ENCODE results near the gene FBXL13. TPM values are rescaled to one million over a fixed set of nuclear protein-coding genes. Genes with fewer than 3 reads are reported as not detected.
"Not testable (repeated sequence)": the region's sequence is repeated elsewhere in the genome, so short reads cannot be mapped to it uniquely, and the experiment has no call there.

Gene FBXL13
- total RNA-seq, 1 experiment from 2014 or later: 0.35 TPM

DNA sequence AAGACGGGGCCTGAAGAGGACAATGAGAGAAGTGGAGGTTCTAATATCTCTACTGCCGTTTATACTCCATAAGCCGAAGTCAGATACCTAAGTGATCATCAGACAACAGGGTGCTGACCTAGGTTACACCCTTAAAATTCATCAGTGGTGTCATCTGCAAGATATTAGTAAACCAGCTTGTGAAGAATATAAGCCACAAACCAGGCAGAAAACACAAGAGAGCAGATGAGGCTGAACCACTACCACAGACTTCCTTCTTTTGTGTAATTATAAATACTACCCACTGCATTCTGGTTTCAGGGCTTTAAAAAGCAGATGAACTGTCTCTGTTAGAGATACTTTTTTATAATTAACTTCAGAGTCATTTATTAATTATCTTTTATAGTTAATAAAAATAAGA is 230.7 kb downstream of the FBXL13 start:
- intact Hi-C loops (cut with micrococcal nuclease): no loop called here
- ChIA-PET POLR2A (interaction anchor here (1.7 kb wide), 1 partner anchor 9 kb away, joined by 4 read pairs; no protein-coding TSS in a partner anchor), CTCF (interaction anchor here (0.7 to 1.2 kb wide), 3 partner anchors 9 to 17 kb away, joined by 3 to 4 read pairs (median 3); no protein-coding TSS in a partner anchor)
- no peak for DNase-seq (ENCODE audit: unreplicated experiment)
- Mint-ChIP-seq H3K4me3 (ENCODE audit: unreplicated experiment) (no peak overlapping the region), H3K36me3 (ENCODE audit: insufficient read depth, unreplicated experiment) (peaks cover 6% of the 10 kb centered on the region), H3K27ac (ENCODE audit: low read depth, unreplicated experiment) (peak overlapping the region; percentile 67), H3K4me1 (ENCODE audit: insufficient read depth, unreplicated experiment) (no peaks in the 10 kb centered on the region), H3K9me3 (ENCODE audit: unreplicated experiment) (no peaks in the 10 kb centered on the region), H3K27me3 (ENCODE audit: insufficient read depth, unreplicated experiment) (no peaks in the 10 kb centered on the region)
- TF ChIP-seq, protein P1, sequence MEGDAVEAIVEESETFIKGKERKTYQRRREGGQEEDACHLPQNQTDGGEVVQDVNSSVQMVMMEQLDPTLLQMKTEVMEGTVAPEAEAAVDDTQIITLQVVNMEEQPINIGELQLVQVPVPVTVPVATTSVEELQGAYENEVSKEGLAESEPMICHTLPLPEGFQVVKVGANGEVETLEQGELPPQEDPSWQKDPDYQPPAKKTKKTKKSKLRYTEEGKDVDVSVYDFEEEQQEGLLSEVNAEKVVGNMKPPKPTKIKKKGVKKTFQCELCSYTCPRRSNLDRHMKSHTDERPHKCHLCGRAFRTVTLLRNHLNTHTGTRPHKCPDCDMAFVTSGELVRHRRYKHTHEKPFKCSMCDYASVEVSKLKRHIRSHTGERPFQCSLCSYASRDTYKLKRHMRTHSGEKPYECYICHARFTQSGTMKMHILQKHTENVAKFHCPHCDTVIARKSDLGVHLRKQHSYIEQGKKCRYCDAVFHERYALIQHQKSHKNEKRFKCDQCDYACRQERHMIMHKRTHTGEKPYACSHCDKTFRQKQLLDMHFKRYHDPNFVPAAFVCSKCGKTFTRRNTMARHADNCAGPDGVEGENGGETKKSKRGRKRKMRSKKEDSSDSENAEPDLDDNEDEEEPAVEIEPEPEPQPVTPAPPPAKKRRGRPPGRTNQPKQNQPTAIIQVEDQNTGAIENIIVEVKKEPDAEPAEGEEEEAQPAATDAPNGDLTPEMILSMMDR (IDR thresholded peaks at IDR 0.05; ENCODE audit: unreplicated experiment): no peak
- BruUV-seq (replicated peaks): no TSS peak

DNA sequence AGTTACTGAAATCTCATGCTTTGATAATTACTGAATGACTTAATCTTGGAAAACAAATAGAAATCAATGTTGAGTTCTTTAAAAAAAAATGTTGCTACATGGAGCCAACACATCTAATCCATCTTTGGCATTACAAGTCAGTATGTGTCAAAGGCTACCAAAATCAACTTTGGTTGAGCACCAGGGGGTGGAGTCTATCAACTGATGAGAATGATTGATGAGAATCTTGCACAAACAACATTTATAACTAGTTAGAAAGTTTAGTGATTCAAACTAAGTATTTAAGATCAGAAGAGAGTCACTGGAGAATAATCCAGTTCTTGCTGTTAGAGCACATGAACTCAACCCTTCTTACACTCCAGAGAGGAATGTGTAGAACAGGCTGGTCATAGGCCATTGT is 232.3 kb downstream of the FBXL13 start:
- DNase-seq (ENCODE audit: unreplicated experiment): no peak
- ChIA-PET POLR2A (no interaction called here), CTCF (interaction anchor here (1.1 kb wide), 1 partner anchor 220 kb away, joined by 3 read pairs; no protein-coding TSS in a partner anchor)
- no peak overlapping the region for H3K4me3 Mint-ChIP-seq (ENCODE audit: unreplicated experiment)
- H3K27ac Mint-ChIP-seq (ENCODE audit: low read depth, unreplicated experiment): no peak overlapping the region
- H3K4me1 Mint-ChIP-seq (ENCODE audit: insufficient read depth, unreplicated experiment): no peaks in the 10 kb centered on the region
- no TSS peak for BruUV-seq (replicated peaks)
- TF ChIP-seq, protein P1 (IDR thresholded peaks at IDR 0.05; ENCODE audit: unreplicated experiment): no peak
- no peaks in the 10 kb centered on the region for H3K27me3 Mint-ChIP-seq (ENCODE audit: insufficient read depth, unreplicated experiment)
- H3K36me3 Mint-ChIP-seq (ENCODE audit: insufficient read depth, unreplicated experiment): peaks cover 11% of the 10 kb centered on the region
- H3K9me3 Mint-ChIP-seq (ENCODE audit: unreplicated experiment): no peaks in the 10 kb centered on the region
- intact Hi-C loops (cut with micrococcal nuclease): no loop called here

DNA sequence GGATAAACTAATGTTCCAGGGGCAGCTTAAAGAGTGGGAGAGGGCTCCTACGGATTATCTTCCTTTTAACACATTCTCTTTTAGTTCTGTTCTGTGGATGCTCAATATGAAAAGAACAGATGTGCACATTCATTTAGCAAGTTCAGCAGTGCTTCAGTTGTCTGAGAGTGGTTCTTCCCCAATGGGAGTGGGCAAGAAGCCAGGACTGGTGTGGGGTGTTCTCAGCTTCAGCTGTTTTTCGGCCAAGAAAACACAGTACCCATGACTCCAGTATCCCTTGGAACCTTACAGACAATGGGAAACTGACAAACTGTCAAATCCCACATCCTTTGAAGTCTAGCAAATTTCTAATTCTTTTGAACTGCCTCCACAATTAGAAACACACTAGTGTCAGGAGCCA is 233.3 kb downstream of the FBXL13 start:
- Mint-ChIP-seq H3K9me3 (ENCODE audit: unreplicated experiment) (no peaks in the 10 kb centered on the region), H3K27ac (ENCODE audit: low read depth, unreplicated experiment) (no peak overlapping the region), H3K36me3 (ENCODE audit: insufficient read depth, unreplicated experiment) (peaks cover 12% of the 10 kb centered on the region), H3K4me3 (ENCODE audit: unreplicated experiment) (no peak overlapping the region), H3K27me3 (ENCODE audit: insufficient read depth, unreplicated experiment) (no peaks in the 10 kb centered on the region), H3K4me1 (ENCODE audit: insufficient read depth, unreplicated experiment) (peaks cover 7% of the 10 kb centered on the region)
- POLR2A ChIA-PET: no interaction called here
- BruUV-seq (replicated peaks): no TSS peak
- DNase-seq (ENCODE audit: unreplicated experiment): no peak
- CTCF ChIA-PET: no interaction called here
- intact Hi-C loops (cut with micrococcal nuclease): no loop called here
- TF ChIP-seq, protein P1 (IDR thresholded peaks at IDR 0.05; ENCODE audit: unreplicated experiment): no peak

DNA sequence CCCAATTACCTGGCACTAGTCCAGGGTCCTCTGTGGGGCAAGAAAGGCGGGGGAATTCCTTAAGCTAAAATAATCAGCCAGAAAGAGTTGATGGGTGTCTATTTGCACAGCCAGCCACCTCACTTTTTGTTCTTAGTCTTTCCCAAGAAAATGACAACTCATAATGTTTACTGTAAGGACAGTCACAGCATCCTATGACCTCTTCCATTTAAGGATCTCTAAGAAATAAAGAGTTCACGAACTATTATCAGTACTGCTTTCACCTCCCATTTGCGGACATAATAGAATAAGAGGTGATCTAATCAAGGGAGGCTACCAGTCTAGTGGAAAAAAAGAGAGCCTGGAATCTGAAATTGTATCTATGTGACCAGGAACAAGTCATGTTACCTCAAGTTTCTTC is 234.2 kb downstream of the FBXL13 start:
- TF ChIP-seq, protein P1 (IDR thresholded peaks at IDR 0.05; ENCODE audit: unreplicated experiment): no peak
- Mint-ChIP-seq H3K27me3 (ENCODE audit: insufficient read depth, unreplicated experiment) (no peaks in the 10 kb centered on the region), H3K4me3 (ENCODE audit: unreplicated experiment) (no peak overlapping the region), H3K36me3 (ENCODE audit: insufficient read depth, unreplicated experiment) (peaks cover 12% of the 10 kb centered on the region), H3K4me1 (ENCODE audit: insufficient read depth, unreplicated experiment) (peaks cover 11% of the 10 kb centered on the region), H3K27ac (ENCODE audit: low read depth, unreplicated experiment) (no peak overlapping the region), H3K9me3 (ENCODE audit: unreplicated experiment) (no peaks in the 10 kb centered on the region)
- peak; percentile 4 for DNase-seq (ENCODE audit: unreplicated experiment)
- CTCF ChIA-PET: no interaction called here
- POLR2A ChIA-PET: no interaction called here
- intact Hi-C loops (cut with micrococcal nuclease): no loop called here
- BruUV-seq (replicated peaks): no TSS peak

DNA sequence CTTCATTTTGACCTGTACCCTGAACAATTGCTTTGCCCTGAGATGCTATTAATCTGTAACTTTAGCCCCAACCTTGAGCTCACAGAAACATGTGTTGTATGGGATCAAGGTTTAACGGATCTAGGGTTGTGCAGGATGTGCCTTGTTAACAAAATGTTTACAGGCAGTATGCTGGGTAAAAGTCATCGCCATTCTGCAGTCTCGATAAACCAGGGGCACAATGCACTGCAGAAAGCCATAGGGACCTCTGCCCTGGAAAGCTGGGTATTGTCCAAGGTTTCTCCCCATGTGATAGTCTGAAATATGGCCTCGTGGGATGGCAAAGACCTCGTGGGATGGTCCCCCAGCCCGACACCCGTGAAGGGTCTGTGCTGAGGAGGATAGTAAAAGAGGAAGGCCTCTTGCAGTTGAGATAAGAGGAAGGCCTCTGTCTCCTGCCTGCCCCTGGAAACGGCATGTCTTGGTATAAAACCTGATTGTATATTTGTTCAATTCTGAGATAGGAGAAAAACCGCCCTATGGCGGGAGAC is 236.0 kb downstream of the FBXL13 start:
- intact Hi-C loops (cut with micrococcal nuclease): loop anchor here (5.0 kb wide), 1 partner anchor 34 kb away; no protein-coding TSS in a partner anchor
- H3K27ac Mint-ChIP-seq (ENCODE audit: low read depth, unreplicated experiment); DNase-seq (ENCODE audit: unreplicated experiment); H3K4me3 Mint-ChIP-seq (ENCODE audit: unreplicated experiment); H3K27me3 Mint-ChIP-seq (ENCODE audit: insufficient read depth, unreplicated experiment); POLR2A ChIA-PET; BruUV-seq (replicated peaks); H3K9me3 Mint-ChIP-seq (ENCODE audit: unreplicated experiment): not testable (repeated sequence)
- CTCF ChIA-PET: interaction anchor here (0.6 kb wide), 1 partner anchor 292 kb away, joined by 3 read pairs; no protein-coding TSS in a partner anchor
- Mint-ChIP-seq H3K36me3 (ENCODE audit: insufficient read depth, unreplicated experiment) (peaks cover 12% of the 10 kb centered on the region), H3K4me1 (ENCODE audit: insufficient read depth, unreplicated experiment) (peaks cover 17% of the 10 kb centered on the region)

All from MCF 10A (cell line).